Panc1 (cell line): ENCODE measurements around the gene SNTG2. TPM values are rescaled to one million over a fixed set of nuclear protein-coding genes. Genes with fewer than 3 reads are reported as not detected.
"Not testable (repeated sequence)": the region's sequence is repeated elsewhere in the genome, so short reads cannot be mapped to it uniquely, and the experiment has no call there.

ENCODE experiments used
- ATAC-seq: fragments of 200-7000 bp; cut with Tn5 transposase; 2 replicates; pipeline ENCODE4 v1.9.1; 2020; ENCODE audit warnings: mild to moderate bottlenecking, moderate library complexity
- BruUV-seq: library from RNA; stranded (reverse); fragments of 400-500 nt; replicated peaks from 2 replicates; lab custom pipeline; 2021; lab: Mats Ljungman, UMichigan
- CTCF ChIA-PET: fragments of 300-600 bp; sonication (Branson Sonifier 250); formaldehyde crosslinking; loops from one replicate; lab custom pipeline; 2022; ENCODE audit warnings: antibody characterized with exemption; lab: Charles Lee
- POLR2A ChIA-PET: fragments of 300-600 bp; sonication (Branson Sonifier 250); formaldehyde crosslinking; loops from one replicate; lab custom pipeline; 2022; ENCODE audit warnings: antibody characterized with exemption; lab: Charles Lee
- DNase-seq: peaks from one replicate; pipeline ENCODE4 v3.0.0-alpha.2; 2010; ENCODE audit warnings: low read depth, low spot score
- H3K27ac ChIP-seq: 2 replicates; pipeline ENCODE4 v1.5.1; 2011; ENCODE audit warnings: mild to moderate bottlenecking, low read length, inconsistent platforms
- H3K27me3 ChIP-seq: fragments of 200-500 bp; sonication (Bioruptor generic); 2 replicates; pipeline ENCODE4 v1.6.0; 2014; ENCODE audit warnings: low read length, inconsistent platforms; ENCODE audit not compliant: control insufficient read depth, insufficient read depth
- H3K36me3 ChIP-seq: fragments of 200-500 bp; sonication (Bioruptor generic); 2 replicates; pipeline ENCODE4 v1.5.1; 2014; ENCODE audit warnings: inconsistent platforms, mild to moderate bottlenecking, low read length, moderate library complexity; ENCODE audit not compliant: control insufficient read depth, insufficient read depth
- H3K4me1 ChIP-seq: 2 replicates; pipeline ENCODE4 v1.5.1; 2011; ENCODE audit warnings: inconsistent platforms, mild to moderate bottlenecking, low read length, moderate library complexity; ENCODE audit not compliant: control insufficient read depth, insufficient read depth
- H3K4me3 ChIP-seq, 2 experiments: 2 replicates each; pipeline ENCODE4 v1.5.1; 2011 to 2012; ENCODE audit warnings: low read depth in 2 of 2, low read length in 2 of 2, mild to moderate bottlenecking in 2 of 2, inconsistent platforms in 1 of 2, moderate library complexity in 1 of 2
- H3K9me3 ChIP-seq: fragments of 200-500 bp; sonication (Bioruptor generic); 2 replicates; pipeline ENCODE4 v1.5.1; 2014; ENCODE audit warnings: low read depth, mild to moderate bottlenecking, inconsistent platforms, low read length, moderate library complexity; ENCODE audit not compliant: control insufficient read depth, insufficient read depth
- CTCF ChIP-seq: fragments of 450-650 bp; IDR thresholded peaks from 2 replicates; pipeline ENCODE4 v1.5.1; 2017; ENCODE audit warnings: mild to moderate bottlenecking
- POLR2AphosphoS5 ChIP-seq: IDR thresholded peaks from 2 replicates; pipeline ENCODE4 v1.6.1; 2012; ENCODE audit warnings: mild to moderate bottlenecking, low read depth, low read length, moderate library complexity
- REST ChIP-seq, 2 experiments: IDR thresholded peaks; 2 replicates each; pipeline ENCODE4 v1.6.1; 2011 to 2012; ENCODE audit warnings: low read depth in 2 of 2, control low read depth in 1 of 2, low read length in 1 of 2, mild to moderate bottlenecking in 1 of 2, moderate library complexity in 1 of 2; ENCODE audit not compliant: insufficient read depth in 1 of 2
- SIN3A ChIP-seq: IDR thresholded peaks from 2 replicates; pipeline ENCODE4 v1.6.1; 2012; ENCODE audit warnings: low read depth, mild to moderate bottlenecking, low read length, moderate library complexity, borderline replicate concordance; ENCODE audit not compliant: insufficient read depth
- TCF7L2 ChIP-seq: IDR thresholded peaks from 2 replicates; pipeline ENCODE4 v1.6.1; 2011; ENCODE audit warnings: mild to moderate bottlenecking, low read depth, low read length, inconsistent platforms
- in situ Hi-C: cut with HindIII; loops from 2 replicates; pipeline ENCODE4 v1.10.0; 2016; ENCODE audit warnings: low sequenced_read_pairs, low pct_unique_long_range_greater_than_20kb
- intact Hi-C: fragments of 100-400 bp; cut with micrococcal nuclease; formaldehyde crosslinking; loops from one replicate; pipeline ENCODE4 v1.10.0; 2022; ENCODE audit not compliant: unreplicated experiment
- total RNA-seq: library from RNA; stranded (reverse); gene quantifications from one replicate; pipeline ENCODE4 v1.2.1, GENCODE V29; 2021; ENCODE audit not compliant: unreplicated experiment

The SNTG2 gene
- total RNA-seq, 1 experiment from 2014 or later, result not detected

DNA sequence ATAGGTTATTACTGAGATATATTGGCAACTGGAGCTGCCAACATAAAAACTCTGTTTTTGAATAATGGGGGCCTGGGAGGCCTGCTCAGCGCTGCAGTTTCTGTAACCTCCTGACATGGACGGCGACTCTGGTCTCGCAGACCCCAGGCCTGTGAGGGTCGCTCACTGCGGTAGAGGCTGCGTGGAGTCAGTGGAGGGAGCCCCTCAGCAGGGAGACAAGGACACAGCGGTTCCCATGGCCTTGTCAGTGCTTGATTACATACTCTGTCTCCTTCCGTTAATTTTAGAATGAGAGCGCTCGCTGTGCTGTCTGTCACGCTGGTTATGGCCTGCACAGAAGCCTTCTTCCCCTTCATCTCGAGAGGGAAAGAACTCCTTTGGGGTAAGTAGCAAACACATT lies 463.5 kb downstream of the SNTG2 start:
- no peak overlapping the region for H3K4me3 ChIP-seq
- no peak overlapping the region for H3K27ac ChIP-seq
- ATAC-seq (no peak), DNase-seq (no peak)
- no peaks in the 10 kb centered on the region for H3K9me3 ChIP-seq
- TF ChIP-seq TCF7L2 (no peak), REST (IDR thresholded peaks at IDR 0.05; ENCODE audit: insufficient read depth in 1 of 2, low read depth in 2 of 2, low read length in 1 of 2) (no peak), SIN3A (no peak), POLR2AphosphoS5 (no peak), CTCF (no peak)
- intact Hi-C loops (no loop called here), in situ Hi-C loops (no loop called here)
- ChIA-PET POLR2A (no interaction called here), CTCF (no interaction called here)
- BruUV-seq, result no TSS peak
- H3K4me1 ChIP-seq, result no peaks in the 10 kb centered on the region
- no peaks in the 10 kb centered on the region for H3K36me3 ChIP-seq
- H3K27me3 ChIP-seq, result no peaks in the 10 kb centered on the region

DNA sequence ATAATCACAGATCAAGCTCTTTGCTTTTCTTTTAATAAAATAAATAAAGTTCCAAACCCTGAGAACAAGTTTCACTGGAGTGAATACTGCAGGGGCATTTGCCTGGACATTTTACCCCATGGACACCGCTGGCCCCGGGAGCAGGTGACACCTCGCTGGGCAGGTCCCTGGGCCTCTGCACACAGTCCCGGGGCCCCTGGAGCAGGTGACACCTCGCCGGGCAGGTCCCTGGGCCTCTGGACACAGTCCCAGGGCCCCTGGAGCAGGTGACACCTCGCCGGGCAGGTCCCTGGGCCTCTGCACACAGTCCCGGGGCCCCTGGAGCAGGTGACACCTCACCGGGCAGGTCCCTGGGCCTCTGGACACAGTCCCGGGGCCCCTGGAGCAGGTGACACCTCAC lies 464.3 kb downstream of the SNTG2 start:
- DNase-seq, CTCF ChIA-PET, BruUV-seq, in situ Hi-C loops, H3K27ac ChIP-seq, H3K4me3 ChIP-seq, H3K4me1 ChIP-seq, H3K27me3 ChIP-seq, ATAC-seq, H3K36me3 ChIP-seq, H3K9me3 ChIP-seq, POLR2A ChIA-PET, intact Hi-C loops: not testable (repeated sequence)

DNA sequence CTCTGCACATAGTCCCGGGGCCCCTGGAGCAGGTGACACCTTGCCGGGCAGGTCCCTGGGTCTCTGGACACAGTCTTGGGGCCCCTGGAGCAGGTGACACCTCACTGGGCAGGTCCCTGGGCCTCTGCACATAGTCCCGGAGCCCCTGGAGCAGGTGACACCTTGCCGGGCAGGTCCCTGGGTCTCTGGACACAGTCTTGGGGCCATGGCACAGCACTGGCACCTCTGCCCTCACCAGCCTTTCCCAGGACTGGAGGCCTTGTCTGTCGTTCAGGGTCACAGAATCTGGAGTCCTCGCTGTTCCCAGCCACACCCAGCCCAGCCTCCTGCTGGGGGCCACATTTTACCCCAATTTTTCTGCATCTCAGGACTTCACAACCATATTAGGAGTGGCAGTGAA lies 464.9 kb downstream of the SNTG2 start:
- H3K27ac ChIP-seq, result no peak overlapping the region
- no peak for TF ChIP-seq POLR2AphosphoS5
- TF ChIP-seq REST (IDR thresholded peaks at IDR 0.05; ENCODE audit: insufficient read depth in 1 of 2, low read depth in 2 of 2, low read length in 1 of 2), result no peak
- TF ChIP-seq TCF7L2, result no peak
- no peak for TF ChIP-seq CTCF
- no peak for TF ChIP-seq SIN3A
- ChIA-PET POLR2A (no interaction called here), CTCF (no interaction called here)
- no peaks in the 10 kb centered on the region for H3K4me1 ChIP-seq
- no TSS peak for BruUV-seq
- H3K9me3 ChIP-seq, result no peaks in the 10 kb centered on the region
- in situ Hi-C loops (no loop called here), intact Hi-C loops (no loop called here)
- H3K4me3 ChIP-seq, result no peak overlapping the region
- ATAC-seq (no peak), DNase-seq (no peak)
- no peaks in the 10 kb centered on the region for H3K36me3 ChIP-seq
- no peaks in the 10 kb centered on the region for H3K27me3 ChIP-seq
